ENCODE data around the gene PRKAR1B. TPM values are rescaled to one million over a fixed set of nuclear protein-coding genes. Genes with fewer than 3 reads are reported as not detected.

The PRKAR1B gene
- total RNA-seq, 1 donor from 2014 or later: 39.5 TPM

GRCh38 chr7:522071-522950 is 204.8 kb downstream of the PRKAR1B start:
- DNase-seq (ENCODE audit: low read depth in 2 of 2): peak in 1 of 2 donors; percentile 64

DNA sequence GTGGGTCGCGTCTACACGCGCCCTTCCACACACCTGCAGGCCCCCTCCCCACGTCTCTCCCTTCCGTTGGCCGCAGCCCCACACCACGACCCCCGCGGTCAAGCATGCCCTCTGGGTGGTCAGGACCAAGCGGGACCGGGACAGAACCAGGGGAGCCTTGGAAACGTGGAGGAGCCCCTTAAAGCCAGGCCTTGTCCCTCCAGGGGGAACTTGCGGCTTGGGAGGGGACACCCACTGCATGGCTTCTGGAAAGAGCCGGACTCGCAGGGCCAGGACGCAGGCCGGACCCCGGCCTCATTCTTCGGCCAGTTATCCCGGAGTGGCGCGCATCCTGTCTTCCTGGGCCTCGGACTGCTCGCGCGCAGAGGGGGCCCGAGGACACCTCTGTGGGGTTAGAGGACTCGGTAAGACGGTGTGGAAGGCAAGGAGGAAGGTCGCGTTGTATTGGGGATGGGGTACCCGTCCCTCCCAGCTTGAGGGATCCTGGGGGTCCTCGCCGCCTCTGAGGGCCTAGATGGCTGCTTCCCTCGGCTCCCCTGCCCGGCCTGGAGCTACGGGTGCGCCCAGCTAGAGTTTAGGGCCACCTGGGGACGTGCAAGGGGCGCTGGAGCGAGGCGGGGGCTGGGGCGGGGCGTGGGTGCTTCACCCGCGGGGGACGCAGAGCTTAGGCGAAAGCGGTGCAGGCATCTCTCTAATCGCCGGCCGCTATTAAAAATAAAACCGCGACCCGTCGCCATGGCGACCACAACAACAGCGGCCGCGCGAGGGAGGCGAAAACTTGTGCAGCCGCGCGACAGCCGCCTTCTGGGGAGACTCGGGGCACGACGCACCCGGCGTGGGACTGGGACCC is 205.6 kb downstream of the PRKAR1B start:
- DNase-seq (ENCODE audit: low read depth in 2 of 2): peak in 1 of 2 donors; percentile 51

GRCh38 chr7:520503-521161 is 206.4 kb downstream of the PRKAR1B start:
- DNase-seq (ENCODE audit: low read depth in 2 of 2): peak in 1 of 2 donors; percentile 35

DNA sequence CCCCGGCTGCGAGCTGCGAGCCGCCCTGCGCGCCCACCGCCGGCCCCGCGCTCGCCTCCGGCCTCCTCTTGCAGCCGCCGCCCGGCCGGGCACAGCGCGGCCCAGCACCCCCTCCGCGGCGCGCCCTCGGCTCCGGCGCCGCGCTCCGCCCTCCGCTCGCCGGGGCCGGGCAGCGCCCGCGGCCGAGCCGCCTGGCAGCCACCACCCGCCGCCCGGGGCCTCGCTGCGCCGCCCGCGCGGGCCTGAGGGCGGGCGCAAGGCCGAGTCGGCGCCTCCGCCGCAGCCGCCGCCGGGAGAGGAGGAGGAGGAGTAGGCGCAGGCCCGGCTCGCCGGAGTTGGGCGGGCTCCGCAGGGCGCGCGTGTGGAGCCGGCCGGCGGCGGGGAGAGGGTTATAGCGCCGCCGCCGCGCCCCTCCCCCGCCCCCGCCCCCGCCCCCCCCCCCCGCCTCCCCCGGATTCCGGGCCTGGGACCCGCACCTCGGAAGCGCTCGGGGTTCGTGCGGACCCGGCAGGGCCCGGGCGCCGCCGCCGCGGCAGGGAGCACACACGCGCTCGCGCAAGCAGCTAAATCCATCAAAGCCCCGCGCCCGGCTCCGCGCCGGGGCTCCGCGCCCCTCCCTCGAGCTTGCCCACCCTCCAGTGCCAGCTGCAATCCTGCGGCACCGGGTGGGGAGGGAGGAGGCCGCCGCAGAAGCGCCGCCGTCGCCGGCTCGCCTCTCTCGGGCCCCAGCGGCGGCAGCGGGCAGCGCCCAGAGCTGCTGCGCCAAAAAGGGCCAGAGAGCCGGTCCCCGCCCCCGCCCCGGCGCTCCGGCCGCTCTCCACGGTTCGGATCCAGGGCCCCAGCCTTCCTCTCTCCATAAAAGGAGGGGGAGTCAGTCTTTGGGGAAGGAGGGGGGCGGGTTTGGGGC is 207.3 kb downstream of the PRKAR1B start, which contains the start of gene PDGFA:
Gene PDGFA, minus strand, starts transcription at position 363 of the 907 bp plus-strand sequence. CDS start 845 bp downstream, outside the sequence.
- peak in 1 of 2 donors; percentile 70 for DNase-seq (ENCODE audit: low read depth in 2 of 2)

GRCh38 chr7:518630-519483 is 208.2 kb downstream of the PRKAR1B start:
- peak; percentile 57 to 90 for DNase-seq (ENCODE audit: low read depth in 2 of 2)

DNA sequence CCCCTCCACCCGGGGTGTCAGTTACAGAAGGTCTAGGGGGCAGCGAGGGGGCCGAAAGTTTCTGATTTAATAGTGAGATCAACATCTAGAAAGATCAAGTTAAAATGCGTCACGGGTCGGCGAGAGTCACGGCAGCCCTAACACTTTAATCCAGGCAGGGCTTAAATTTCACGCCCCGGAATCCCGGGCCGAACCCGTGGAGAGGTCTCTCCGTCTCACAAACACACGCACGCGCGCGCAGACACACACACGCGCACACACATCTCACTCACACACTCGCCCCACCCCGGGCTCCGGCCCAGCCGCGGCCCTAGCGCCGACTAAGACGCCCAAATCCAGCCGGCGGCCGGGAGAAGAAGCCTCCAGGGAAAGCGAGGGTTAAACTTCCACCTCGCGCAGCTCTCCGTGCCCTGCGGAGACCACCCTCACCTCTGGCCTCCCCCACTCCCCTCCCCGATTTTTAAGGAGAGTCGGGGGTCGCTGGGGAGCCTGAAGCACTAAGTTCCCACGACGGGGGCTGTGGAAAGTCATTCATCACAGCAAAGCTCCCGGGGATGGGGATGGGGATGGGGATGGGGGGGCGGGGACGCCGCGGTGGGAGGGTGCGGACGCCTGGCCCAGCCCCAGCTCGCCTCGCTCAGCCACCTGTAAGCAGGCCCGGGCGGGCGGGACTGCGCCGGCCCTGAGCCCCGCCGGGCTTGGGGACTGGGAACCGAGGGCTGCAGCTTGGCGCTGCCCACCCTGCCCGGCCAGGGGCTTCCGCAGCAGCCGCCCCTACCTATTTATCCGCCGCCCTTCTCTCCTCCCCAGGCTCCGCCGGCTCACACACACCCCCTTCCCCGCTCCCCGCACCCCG is 209.1 kb downstream of the PRKAR1B start:
- DNase-seq (ENCODE audit: low read depth in 2 of 2): peak in 1 of 2 donors; percentile 71

DNA sequence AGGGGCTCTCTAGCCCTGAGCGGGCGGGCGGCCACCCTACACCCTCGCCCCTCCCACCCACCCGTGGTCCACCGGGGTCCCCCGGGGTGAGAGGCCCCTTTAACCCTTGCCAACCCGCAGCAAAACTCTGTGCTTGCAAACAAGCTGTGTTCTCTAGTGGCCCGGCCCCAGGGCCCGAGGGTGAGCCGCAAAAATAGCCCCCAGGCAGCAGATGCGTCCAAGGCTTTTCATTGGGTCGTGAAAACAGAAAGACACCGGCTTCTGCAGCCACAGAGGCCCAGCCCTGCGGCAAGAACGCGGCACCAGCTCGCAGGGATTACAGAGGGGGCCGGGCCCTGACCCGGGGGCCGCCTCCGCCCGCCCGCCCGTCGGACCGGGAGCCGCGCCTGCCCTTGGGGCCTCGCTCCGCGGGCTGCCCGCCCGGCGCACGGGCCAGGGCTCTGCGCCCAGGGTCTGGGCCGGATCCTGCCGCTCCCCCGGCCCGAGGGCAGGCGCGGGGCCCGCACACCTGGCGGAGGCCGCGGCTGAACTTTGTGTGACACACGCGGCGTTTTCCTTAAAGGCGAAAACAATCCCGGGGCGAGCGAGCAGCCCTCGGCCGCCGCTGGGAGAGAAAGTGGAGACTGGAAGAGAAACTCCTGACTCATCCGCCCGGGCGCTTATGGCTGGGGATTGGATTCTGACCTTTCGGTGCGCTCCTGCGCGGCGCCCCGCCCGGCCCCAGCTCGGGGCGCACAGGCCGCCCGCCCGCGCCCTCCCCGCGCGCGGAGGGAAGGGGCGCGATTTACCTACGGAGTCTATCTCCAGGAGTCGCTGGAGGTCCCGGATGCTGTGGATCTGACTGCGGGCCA is 210.2 kb downstream of the PRKAR1B start:
- peak in 1 of 2 donors; percentile 80 for DNase-seq (ENCODE audit: low read depth in 2 of 2)

GRCh38 chr7:516216-516605 is 210.9 kb downstream of the PRKAR1B start:
- DNase-seq (ENCODE audit: low read depth in 2 of 2): peak in 1 of 2 donors; percentile 11

GRCh38 chr7:515628-516027 is 211.5 kb downstream of the PRKAR1B start:
- no peak for DNase-seq (ENCODE audit: low read depth in 2 of 2)

GRCh38 chr7:514651-515598 is 212.2 kb downstream of the PRKAR1B start:
- peak in 1 of 2 donors; percentile 38 for DNase-seq (ENCODE audit: low read depth in 2 of 2)

- DNase-seq (ENCODE audit: low read depth in 2 of 2): no peak
Observed at GRCh38 chr7:514242-514641, 212.8 kb downstream of the PRKAR1B start.

DNA sequence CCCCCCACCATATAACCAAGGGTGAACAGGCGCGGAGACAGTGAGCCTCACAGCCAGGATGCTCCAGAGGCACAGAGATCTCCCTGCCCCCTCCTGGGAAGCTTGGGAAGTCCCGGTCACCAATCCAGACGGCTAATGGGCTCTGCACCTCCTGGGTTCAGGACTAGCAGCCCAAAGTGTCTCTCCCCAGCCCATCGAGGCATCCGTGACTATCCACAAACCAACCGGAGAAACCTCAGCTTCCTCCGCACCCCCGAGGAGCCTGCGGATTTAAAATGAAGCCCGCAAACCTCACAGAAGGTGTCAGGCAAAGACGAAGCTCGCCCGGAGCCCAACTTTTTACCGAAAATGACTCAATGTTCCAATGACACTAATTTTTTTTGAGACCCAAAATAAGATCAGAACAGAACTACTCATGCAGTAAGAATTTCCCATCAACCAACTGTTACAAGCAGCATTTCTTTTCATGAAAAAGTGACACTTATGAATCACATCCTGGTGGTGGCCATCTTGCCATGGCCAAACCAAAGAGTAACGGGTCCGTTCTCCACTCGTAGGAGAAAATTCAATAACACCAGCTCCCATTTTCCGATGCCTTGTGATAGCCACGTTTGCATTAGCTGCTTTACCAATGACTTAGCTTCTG is 213.4 kb downstream of the PRKAR1B start:
- DNase-seq (ENCODE audit: low read depth in 2 of 2): peak in 1 of 2 donors; percentile 55

GRCh38 chr7:512541-513311 is 214.4 kb downstream of the PRKAR1B start:
- DNase-seq (ENCODE audit: low read depth in 2 of 2): peak in 1 of 2 donors; percentile 14

DNA sequence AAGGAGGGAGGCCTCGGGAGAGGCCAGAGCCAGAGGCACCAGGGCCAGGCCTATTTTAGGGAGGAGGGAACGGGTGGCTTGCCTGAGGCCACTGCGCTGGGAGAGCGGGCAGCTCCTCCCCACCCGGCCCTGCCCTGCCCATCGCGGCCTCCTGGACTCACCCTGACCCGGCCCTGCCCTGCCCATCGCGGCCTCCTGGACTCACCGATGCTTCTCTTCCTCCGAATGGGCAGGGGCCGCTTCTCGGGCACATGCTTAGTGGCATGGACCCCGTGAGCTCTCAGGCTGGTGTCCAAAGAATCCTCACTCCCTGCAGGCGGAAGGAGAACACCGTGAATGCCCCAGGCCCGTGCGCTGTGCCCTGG is 215.0 kb downstream of the PRKAR1B start:
- DNase-seq (ENCODE audit: low read depth in 2 of 2): no peak

DNA sequence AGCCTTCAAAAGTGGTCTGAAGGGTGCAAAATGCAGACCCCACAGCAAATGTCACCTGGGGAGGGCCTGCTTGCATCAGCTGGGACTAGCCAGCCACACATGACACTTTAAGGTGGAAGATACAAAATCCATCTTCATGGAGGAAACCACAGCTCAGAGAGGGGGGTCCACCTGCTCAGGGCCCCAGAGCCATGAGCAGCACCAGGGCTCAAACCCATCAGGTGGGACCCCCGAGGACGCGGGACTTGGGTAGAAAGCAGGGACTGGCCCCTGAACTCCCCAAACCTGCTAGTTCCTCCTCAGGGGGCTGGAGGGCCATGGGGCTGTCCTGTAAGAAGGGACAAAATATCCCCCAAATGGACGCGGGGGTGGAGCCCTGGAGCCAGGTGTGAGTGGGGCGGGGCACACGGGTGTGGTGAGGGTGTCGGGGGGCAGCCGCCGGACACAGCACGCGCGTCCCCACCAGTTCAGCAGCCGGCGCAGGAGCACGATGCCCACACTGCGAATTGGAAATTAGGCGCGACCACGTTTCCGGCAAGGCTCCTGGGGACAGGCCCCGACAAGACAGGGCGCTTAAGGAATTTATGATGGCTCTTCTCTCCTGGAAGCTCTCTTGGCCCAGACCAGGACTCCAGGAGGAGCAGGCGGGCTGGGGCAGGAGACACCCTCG is 215.5 kb downstream of the PRKAR1B start:
- DNase-seq (ENCODE audit: low read depth in 2 of 2): no peak

All from dermis microvascular lymphatic vessel endothelial cell (primary cell).